GM12878 (cell line): Measurements from ENCODE around the gene GALNT9. TPM values are rescaled to one million over a fixed set of nuclear protein-coding genes. Genes with fewer than 3 reads are reported as not detected.

Experiments
- ATAC-seq: fragments of 200-7000 bp; cut with Tn5 transposase; 3 replicates; pipeline ENCODE4 v1.9.1; 2020; ENCODE audit warnings: mild to moderate bottlenecking, moderate library complexity
- BruUV-seq: library from RNA; stranded (reverse); fragments of 400-500 nt; replicated peaks from 2 replicates; lab custom pipeline; 2021; lab: Mats Ljungman, UMichigan
- CTCF ChIA-PET: fragments of 300-600 bp; sonication (Branson Sonifier 250); formaldehyde crosslinking; extraction: SDS; loops from one replicate; lab custom pipeline; 2021; ENCODE audit warnings: inconsistent platforms; lab: Yijun Ruan, JAX
- POLR2A ChIA-PET: fragments of 350-600 bp; formaldehyde crosslinking; extraction: SDS; loops from one replicate; lab custom pipeline; 2021; ENCODE audit warnings: inconsistent platforms; lab: Charles Lee
- RAD21 ChIA-PET: fragments of 300-600 bp; sonication (Branson Sonifier 250); formaldehyde crosslinking; loops from one replicate; lab custom pipeline; 2023; ENCODE audit warnings: antibody characterized with exemption; ENCODE audit not compliant: unreplicated experiment; lab: Charles Lee
- SMC1A ChIA-PET: fragments of 300-600 bp; sonication (Branson Sonifier 250); formaldehyde crosslinking; loops from one replicate; lab custom pipeline; 2023; ENCODE audit not compliant: unreplicated experiment, uncharacterized antibody; lab: Charles Lee
- DNase-seq: peaks from one replicate; pipeline ENCODE4 v3.0.0-alpha.2; 2011; ENCODE audit warnings: low read depth, low spot score
- FAIRE-seq: peaks from 3 replicates; lab custom pipeline; 2011; peaks lifted over from hg19 to GRCh38; lab: Jason Lieb, UNC
- H2AFZ ChIP-seq: 2 replicates; pipeline ENCODE4 v1.6.0; 2011; ENCODE audit warnings: low read depth, low read length, control low read depth; ENCODE audit not compliant: control insufficient read depth
- H3K27ac ChIP-seq: 2 replicates; pipeline ENCODE4 v1.5.1; 2011; ENCODE audit warnings: control low read depth; ENCODE audit not compliant: control insufficient read depth, insufficient read depth
- H3K27me3 ChIP-seq, 2 experiments: replicated peaks in 1 of 2; 2 replicates each; pipeline versions ENCODE4 v1.6.0 to v1.6.1; 2011; ENCODE audit warnings: low read length in 1 of 2; ENCODE audit not compliant: control insufficient read depth in 2 of 2, insufficient read depth in 2 of 2
- H3K36me3 ChIP-seq, 2 experiments: 2 replicates each; pipeline ENCODE4 v1.5.1; 2011; ENCODE audit warnings: low read length in 1 of 2; ENCODE audit not compliant: control insufficient read depth in 2 of 2, insufficient read depth in 2 of 2
- H3K4me1 ChIP-seq: 2 replicates; pipeline ENCODE4 v1.6.1; 2011; ENCODE audit warnings: mild to moderate bottlenecking, low read length, moderate library complexity, mixed read lengths; ENCODE audit not compliant: control insufficient read depth, insufficient read depth
- H3K4me2 ChIP-seq: 2 replicates; pipeline ENCODE4 v1.6.0; 2011; ENCODE audit warnings: control low read depth; ENCODE audit not compliant: control insufficient read depth, insufficient read depth
- H3K4me3 ChIP-seq: fragments of 200-600 bp; sonication (generic); 2 replicates; pipeline ENCODE4 v1.5.1; 2016
- H3K79me2 ChIP-seq: 2 replicates; pipeline ENCODE4 v1.6.0; 2011; ENCODE audit warnings: low read length; ENCODE audit not compliant: control insufficient read depth, insufficient read depth
- H3K9ac ChIP-seq: 2 replicates; pipeline ENCODE4 v1.8.0; 2011; ENCODE audit warnings: low read length, control low read depth, mixed read lengths; ENCODE audit not compliant: control insufficient read depth, insufficient read depth
- H3K9me3 ChIP-seq: replicated peaks from 3 replicates; pipeline ENCODE4 v1.5.1; 2011; ENCODE audit warnings: mild to moderate bottlenecking, low read length; ENCODE audit not compliant: control insufficient read depth, insufficient read depth
- H4K20me1 ChIP-seq: 2 replicates; pipeline ENCODE4 v1.6.0; 2011; ENCODE audit not compliant: control insufficient read depth, insufficient read depth
- ETV6 ChIP-seq, 2 experiments: fragments of 450-650 bp in 1 of 2; IDR thresholded peaks in 1 of 2; conservative IDR thresholded peaks in 1 of 2; 2 replicates each; pipeline ENCODE4 v1.6.1; 2014; ENCODE audit warnings: antibody characterized with exemption in 1 of 2, borderline replicate concordance in 1 of 2, low read depth in 1 of 2, mild to moderate bottlenecking in 1 of 2, moderate library complexity in 1 of 2
- JUNB ChIP-seq: IDR thresholded peaks from 2 replicates; pipeline ENCODE4 v1.6.1; 2016; ENCODE audit warnings: antibody characterized with exemption, mild to moderate bottlenecking
- KAT2A ChIP-seq: conservative IDR thresholded peaks from 2 replicates; pipeline ENCODE4 v1.6.1; 2011; ENCODE audit warnings: low read depth, low read length; ENCODE audit not compliant: control insufficient read depth
- MXI1 ChIP-seq: fragments of 150-350 bp; IDR thresholded peaks from 2 replicates; pipeline ENCODE4 v1.6.1; 2011; ENCODE audit warnings: low read depth, mild to moderate bottlenecking, inconsistent platforms, low read length, improper control_type of control experiment
- MYB ChIP-seq: fragments of 150-350 bp; IDR thresholded peaks from 2 replicates; pipeline ENCODE4 v1.6.1; 2014; ENCODE audit warnings: mild to moderate bottlenecking, low read depth, low read length, borderline replicate concordance
- NR2C2 ChIP-seq: IDR thresholded peaks from 2 replicates; pipeline ENCODE4 v1.6.1; 2011; ENCODE audit warnings: borderline replicate concordance, low read depth; ENCODE audit not compliant: control insufficient read depth, insufficient read length
- RB1 ChIP-seq: fragments of 450-650 bp; formaldehyde crosslinking; IDR thresholded peaks from 2 replicates; pipeline ENCODE4 v1.6.1; 2017; ENCODE audit warnings: mild to moderate bottlenecking, borderline replicate concordance
- RBBP5 ChIP-seq: fragments of 200-600 bp; sonication (generic); conservative IDR thresholded peaks from 2 replicates; pipeline ENCODE4 v1.6.1; 2016
- RELA ChIP-seq: fragments of 450-650 bp; IDR thresholded peaks from 2 replicates; pipeline ENCODE4 v1.8.0; 2014; ENCODE audit warnings: borderline replicate concordance; ENCODE audit not compliant: partially characterized antibody
- SUPT20H ChIP-seq: IDR thresholded peaks from 2 replicates; pipeline ENCODE4 v1.6.1; 2011; ENCODE audit warnings: low read depth, mild to moderate bottlenecking, low read length, moderate library complexity, borderline replicate concordance; ENCODE audit not compliant: control insufficient read depth
- TCF7 ChIP-seq: IDR thresholded peaks from 2 replicates; pipeline ENCODE4 v1.6.1; 2014; ENCODE audit warnings: antibody characterized with exemption, borderline replicate concordance
- WGBS: methylation state at CpG from one replicate; pipeline ENCODE4 v1.1.6; 2016; ENCODE audit warnings: low lambda C conversion rate; ENCODE audit not compliant: insufficient replicate concordance, insufficient coverage; ENCODE audit errors: missing lambda C conversion rate; 5-methylcytosine and 5-hydroxymethylcytosine counted together
- in situ Hi-C: fragments of 300-500 bp; cut with MboI; formaldehyde crosslinking; loops from 9 replicates; pipeline ENCODE4 v1.14.3; 2018; ENCODE audit warnings: mixed read lengths
- intact Hi-C: fragments of 100-400 bp; cut with micrococcal nuclease; formaldehyde crosslinking; loops from one replicate; pipeline ENCODE4 v1.14.2; 2022; ENCODE audit not compliant: unreplicated experiment
- polyA plus RNA-seq, 11 experiments: library from polyadenylated mRNA; depleted of rRNA in 4 of 11; unstranded in 6 of 11; stranded (reverse) in 5 of 11; fragments of >200 nt; fragmentation: Nextera tagmentation in 4 of 11; fragmentation: Illumina TruSeq in 1 of 11; extraction: Ambion mirVana in 4 of 11; extraction: Trizol in 1 of 11; gene quantifications; 1 replicate in 1 of 11; 2 replicates in 10 of 11; pipeline versions ENCODE4 v1.2.1 to v1.2.3, GENCODE V29; 2011 to 2016; ENCODE audit warnings: inconsistent platforms in 2 of 11, missing spikeins in 2 of 11, low read depth in 1 of 11
- total RNA-seq, 4 experiments: library from RNA; depleted of rRNA in 3 of 4; stranded (reverse); fragments of >200 nt in 3 of 4; fragmentation: Illumina TruSeq in 1 of 4; extraction: Trizol in 1 of 4; gene quantifications; 2 replicates each; pipeline versions ENCODE4 v1.2.1 to v1.2.3, GENCODE V29; 2013 to 2021
- TF ChIP-seq, protein P1 (sequence below): IDR thresholded peaks from 2 replicates; pipeline ENCODE4 v1.6.1; 2012; ENCODE audit warnings: low read length, inconsistent platforms
- TF ChIP-seq, protein P2 (sequence below): fragments of 450-650 bp; IDR thresholded peaks from 2 replicates; pipeline ENCODE4 v1.6.1; 2017; ENCODE audit warnings: mild to moderate bottlenecking, moderate library complexity
- TF ChIP-seq, protein P3 (sequence below): IDR thresholded peaks from 2 replicates; pipeline ENCODE4 v1.6.1; 2012; ENCODE audit warnings: low read depth, low read length, improper control_type of control experiment
- TF ChIP-seq, protein P4 (sequence below): IDR thresholded peaks from 2 replicates; pipeline ENCODE4 v1.6.1; 2011; ENCODE audit warnings: borderline replicate concordance, low read depth, mild to moderate bottlenecking, moderate library complexity, mixed read lengths, low read length; ENCODE audit not compliant: insufficient read depth; ENCODE audit errors: extremely low read length

GALNT9 gene
- total and polyA plus RNA-seq, 10 of the 15 experiments (the other 5 are each of a cell fraction or from before 2014, with no cell fraction given): 0.04 TPM; not detected in 9

DNA sequence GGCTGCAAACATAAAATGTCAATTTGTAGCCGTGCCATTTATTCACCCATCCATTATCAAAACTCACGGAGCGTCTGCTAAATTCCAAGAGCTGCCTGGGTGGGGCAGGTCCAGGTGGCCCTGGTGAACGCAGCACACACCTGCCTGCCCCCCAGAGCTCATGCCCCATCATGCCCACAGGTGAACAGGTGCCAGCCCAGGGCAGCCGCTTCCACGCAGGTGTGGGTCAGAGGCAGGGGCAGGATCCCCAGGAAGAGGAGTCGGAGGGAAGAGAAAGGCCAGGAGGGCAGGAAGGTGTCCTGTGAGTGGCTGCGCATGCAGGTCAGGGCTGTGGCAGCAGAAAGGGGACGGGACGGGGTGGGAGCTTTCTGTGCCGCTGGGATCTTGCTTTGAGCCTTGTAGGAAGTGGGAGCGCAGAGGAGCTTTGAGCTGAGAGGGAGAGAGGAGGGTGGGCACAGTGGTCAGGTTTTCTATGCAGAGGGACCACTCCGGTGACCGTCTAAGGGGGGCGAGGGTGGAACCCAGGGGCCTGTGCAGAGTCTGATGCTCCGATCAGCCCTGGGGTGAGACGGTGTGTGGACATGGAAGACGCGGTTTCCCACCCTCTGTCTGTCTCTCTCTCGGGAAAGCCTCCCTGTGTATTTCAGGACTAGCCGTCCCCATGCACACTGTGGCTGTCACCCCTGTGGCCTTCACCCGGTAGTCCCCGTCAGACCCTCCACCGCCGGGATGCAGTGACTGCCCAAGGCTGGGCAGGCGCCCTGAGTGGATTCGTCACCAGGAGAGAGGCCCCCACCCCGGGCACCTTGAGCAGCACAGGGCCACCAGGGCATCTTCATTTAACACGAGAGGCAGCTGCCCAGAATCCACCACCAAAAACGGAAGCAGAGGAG, 26.7 kb downstream of the GALNT9 start:
- Histone ChIP-seq H3K79me2 (no peaks in the 10 kb centered on the region), H3K9me3 (no peaks in the 10 kb centered on the region; the same call in 2 of the 3 replicates), H3K36me3 (no peaks in the 10 kb centered on the region), H3K27me3 (no peaks in the 10 kb centered on the region), H3K4me2 (no peak overlapping the region), H3K27ac (no peak overlapping the region), H3K4me1 (no peaks in the 10 kb centered on the region), H3K4me3 (no peak overlapping the region), H4K20me1 (no peaks in the 10 kb centered on the region), H3K9ac (no peak overlapping the region), H2AFZ (no peak overlapping the region)
- in situ Hi-C loops: no loop called here
- ATAC-seq (no peak), FAIRE-seq (no peak), DNase-seq (no peak)
- TF ChIP-seq MYB: no peak
- no peak for TF ChIP-seq RELA
- no peak for TF ChIP-seq RB1
- TF ChIP-seq JUNB: no peak
- no peak for TF ChIP-seq SUPT20H
- no peak for TF ChIP-seq TCF7
- TF ChIP-seq RBBP5: no peak
- no peak for TF ChIP-seq ETV6 (conservative IDR thresholded peaks at IDR 0.05 in 1 of 2, IDR thresholded peaks at IDR 0.05 in 1 of 2; ENCODE audit: borderline replicate concordance in 1 of 2, low read depth in 1 of 2)
- TF ChIP-seq, protein P1, sequence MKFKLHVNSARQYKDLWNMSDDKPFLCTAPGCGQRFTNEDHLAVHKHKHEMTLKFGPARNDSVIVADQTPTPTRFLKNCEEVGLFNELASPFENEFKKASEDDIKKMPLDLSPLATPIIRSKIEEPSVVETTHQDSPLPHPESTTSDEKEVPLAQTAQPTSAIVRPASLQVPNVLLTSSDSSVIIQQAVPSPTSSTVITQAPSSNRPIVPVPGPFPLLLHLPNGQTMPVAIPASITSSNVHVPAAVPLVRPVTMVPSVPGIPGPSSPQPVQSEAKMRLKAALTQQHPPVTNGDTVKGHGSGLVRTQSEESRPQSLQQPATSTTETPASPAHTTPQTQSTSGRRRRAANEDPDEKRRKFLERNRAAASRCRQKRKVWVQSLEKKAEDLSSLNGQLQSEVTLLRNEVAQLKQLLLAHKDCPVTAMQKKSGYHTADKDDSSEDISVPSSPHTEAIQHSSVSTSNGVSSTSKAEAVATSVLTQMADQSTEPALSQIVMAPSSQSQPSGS: no peak
- no peak for TF ChIP-seq MXI1
- no peak for TF ChIP-seq NR2C2
- TF ChIP-seq KAT2A: no peak
- TF ChIP-seq, protein P2, sequence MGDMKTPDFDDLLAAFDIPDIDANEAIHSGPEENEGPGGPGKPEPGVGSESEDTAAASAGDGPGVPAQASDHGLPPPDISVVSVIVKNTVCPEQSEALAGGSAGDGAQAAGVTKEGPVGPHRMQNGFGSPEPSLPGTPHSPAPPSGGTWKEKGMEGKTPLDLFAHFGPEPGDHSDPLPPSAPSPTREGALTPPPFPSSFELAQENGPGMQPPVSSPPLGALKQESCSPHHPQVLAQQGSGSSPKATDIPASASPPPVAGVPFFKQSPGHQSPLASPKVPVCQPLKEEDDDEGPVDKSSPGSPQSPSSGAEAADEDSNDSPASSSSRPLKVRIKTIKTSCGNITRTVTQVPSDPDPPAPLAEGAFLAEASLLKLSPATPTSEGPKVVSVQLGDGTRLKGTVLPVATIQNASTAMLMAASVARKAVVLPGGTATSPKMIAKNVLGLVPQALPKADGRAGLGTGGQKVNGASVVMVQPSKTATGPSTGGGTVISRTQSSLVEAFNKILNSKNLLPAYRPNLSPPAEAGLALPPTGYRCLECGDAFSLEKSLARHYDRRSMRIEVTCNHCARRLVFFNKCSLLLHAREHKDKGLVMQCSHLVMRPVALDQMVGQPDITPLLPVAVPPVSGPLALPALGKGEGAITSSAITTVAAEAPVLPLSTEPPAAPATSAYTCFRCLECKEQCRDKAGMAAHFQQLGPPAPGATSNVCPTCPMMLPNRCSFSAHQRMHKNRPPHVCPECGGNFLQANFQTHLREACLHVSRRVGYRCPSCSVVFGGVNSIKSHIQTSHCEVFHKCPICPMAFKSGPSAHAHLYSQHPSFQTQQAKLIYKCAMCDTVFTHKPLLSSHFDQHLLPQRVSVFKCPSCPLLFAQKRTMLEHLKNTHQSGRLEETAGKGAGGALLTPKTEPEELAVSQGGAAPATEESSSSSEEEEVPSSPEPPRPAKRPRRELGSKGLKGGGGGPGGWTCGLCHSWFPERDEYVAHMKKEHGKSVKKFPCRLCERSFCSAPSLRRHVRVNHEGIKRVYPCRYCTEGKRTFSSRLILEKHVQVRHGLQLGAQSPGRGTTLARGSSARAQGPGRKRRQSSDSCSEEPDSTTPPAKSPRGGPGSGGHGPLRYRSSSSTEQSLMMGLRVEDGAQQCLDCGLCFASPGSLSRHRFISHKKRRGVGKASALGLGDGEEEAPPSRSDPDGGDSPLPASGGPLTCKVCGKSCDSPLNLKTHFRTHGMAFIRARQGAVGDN: no peak
- TF ChIP-seq, protein P3, sequence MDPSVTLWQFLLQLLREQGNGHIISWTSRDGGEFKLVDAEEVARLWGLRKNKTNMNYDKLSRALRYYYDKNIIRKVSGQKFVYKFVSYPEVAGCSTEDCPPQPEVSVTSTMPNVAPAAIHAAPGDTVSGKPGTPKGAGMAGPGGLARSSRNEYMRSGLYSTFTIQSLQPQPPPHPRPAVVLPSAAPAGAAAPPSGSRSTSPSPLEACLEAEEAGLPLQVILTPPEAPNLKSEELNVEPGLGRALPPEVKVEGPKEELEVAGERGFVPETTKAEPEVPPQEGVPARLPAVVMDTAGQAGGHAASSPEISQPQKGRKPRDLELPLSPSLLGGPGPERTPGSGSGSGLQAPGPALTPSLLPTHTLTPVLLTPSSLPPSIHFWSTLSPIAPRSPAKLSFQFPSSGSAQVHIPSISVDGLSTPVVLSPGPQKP: no peak
- TF ChIP-seq, protein P4, sequence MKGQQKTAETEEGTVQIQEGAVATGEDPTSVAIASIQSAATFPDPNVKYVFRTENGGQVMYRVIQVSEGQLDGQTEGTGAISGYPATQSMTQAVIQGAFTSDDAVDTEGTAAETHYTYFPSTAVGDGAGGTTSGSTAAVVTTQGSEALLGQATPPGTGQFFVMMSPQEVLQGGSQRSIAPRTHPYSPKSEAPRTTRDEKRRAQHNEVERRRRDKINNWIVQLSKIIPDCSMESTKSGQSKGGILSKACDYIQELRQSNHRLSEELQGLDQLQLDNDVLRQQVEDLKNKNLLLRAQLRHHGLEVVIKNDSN: no peak
- RAD21 ChIA-PET: no interaction called here
- POLR2A ChIA-PET: no interaction called here
- 65% methylated on average over 30 of the region's 30 CpGs for WGBS
- intact Hi-C loops: no loop called here
- CTCF ChIA-PET: no interaction called here
- SMC1A ChIA-PET: no interaction called here
- BruUV-seq: no TSS peak
